GM10248 (cell line): ENCODE measurements around the gene FNDC1.

Experiments
- CTCF ChIA-PET: fragments of 300-600 bp; sonication (Branson Sonifier 250); formaldehyde crosslinking; extraction: SDS; loops from one replicate; lab custom pipeline; 2021; ENCODE audit warnings: antibody characterized with exemption; lab: Yijun Ruan, JAX
- POLR2A ChIA-PET: fragments of 350-650 bp; sonication (Branson Sonifier 250); formaldehyde crosslinking; extraction: SDS; loops from one replicate; lab custom pipeline; 2020; ENCODE audit warnings: antibody characterized with exemption; lab: Yijun Ruan, JAX
- DNase-seq: peaks from one replicate; pipeline ENCODE4 v3.0.0; 2012; ENCODE audit errors: extremely low spot score
- CTCF ChIP-seq: IDR thresholded peaks from 2 replicates; pipeline ENCODE4 v1.5.1; 2012; ENCODE audit warnings: mild to moderate bottlenecking, low read depth; ENCODE audit errors: extremely low read depth, missing control alignments, control extremely low read depth

The FNDC1 gene

GRCh38 chr6:159232106-159232645, 63.0 kb downstream of the FNDC1 start:
- CTCF ChIA-PET: no interaction called here

GRCh38 chr6:159232751-159233150, 63.6 kb downstream of the FNDC1 start:
- no peak for DNase-seq
- CTCF ChIA-PET: no interaction called here
- POLR2A ChIA-PET: no interaction called here
- no peak for TF ChIP-seq CTCF

More at GRCh38 chr6:159232106-159232645, 63.0 kb downstream of the FNDC1 start:
- DNase-seq: no peak
- no peak for TF ChIP-seq CTCF
- POLR2A ChIA-PET: no interaction called here

GRCh38 chr6:159233365-159234101, 64.3 kb downstream of the FNDC1 start:
- DNase-seq: no peak
- ChIA-PET POLR2A (no interaction called here), CTCF (interaction anchor here (1.5 kb wide), 1 partner anchor 19 kb away, joined by 4 read pairs; no protein-coding TSS in a partner anchor)
- TF ChIP-seq CTCF: no peak

- DNase-seq: no peak
- TF ChIP-seq CTCF: no peak
- ChIA-PET CTCF (interaction anchor here (1.5 kb wide), 1 partner anchor 19 kb away, joined by 4 read pairs; no protein-coding TSS in a partner anchor), POLR2A (no interaction called here)
These were observed 64.9 kb downstream of the FNDC1 start for GRCh38 chr6:159234102-159234553.

GRCh38 chr6:159238920-159239558, 69.8 kb downstream of the FNDC1 start:
- POLR2A ChIA-PET: no interaction called here
- DNase-seq: no peak
- TF ChIP-seq CTCF: no peak
- CTCF ChIA-PET: interaction anchor here (2.9 kb wide), 1 partner anchor 13 kb away, joined by 31 read pairs; no protein-coding TSS in a partner anchor

GRCh38 chr6:159249128-159249527, 79.9 kb downstream of the FNDC1 start:
- ChIA-PET CTCF (interaction anchor here (1.1 kb wide), 1 partner anchor 9 kb away, joined by 3 read pairs; no protein-coding TSS in a partner anchor), POLR2A (no interaction called here)
- no peak for TF ChIP-seq CTCF
- no peak for DNase-seq
